ENCODE data around the gene ELF1. TPM values are rescaled to one million over a fixed set of nuclear protein-coding genes. Genes with fewer than 3 reads are reported as not detected.

Gene ELF1
- total and polyA plus RNA-seq, 7 donors = 7.3 to 28.6 (median 22.4) TPM

DNA sequence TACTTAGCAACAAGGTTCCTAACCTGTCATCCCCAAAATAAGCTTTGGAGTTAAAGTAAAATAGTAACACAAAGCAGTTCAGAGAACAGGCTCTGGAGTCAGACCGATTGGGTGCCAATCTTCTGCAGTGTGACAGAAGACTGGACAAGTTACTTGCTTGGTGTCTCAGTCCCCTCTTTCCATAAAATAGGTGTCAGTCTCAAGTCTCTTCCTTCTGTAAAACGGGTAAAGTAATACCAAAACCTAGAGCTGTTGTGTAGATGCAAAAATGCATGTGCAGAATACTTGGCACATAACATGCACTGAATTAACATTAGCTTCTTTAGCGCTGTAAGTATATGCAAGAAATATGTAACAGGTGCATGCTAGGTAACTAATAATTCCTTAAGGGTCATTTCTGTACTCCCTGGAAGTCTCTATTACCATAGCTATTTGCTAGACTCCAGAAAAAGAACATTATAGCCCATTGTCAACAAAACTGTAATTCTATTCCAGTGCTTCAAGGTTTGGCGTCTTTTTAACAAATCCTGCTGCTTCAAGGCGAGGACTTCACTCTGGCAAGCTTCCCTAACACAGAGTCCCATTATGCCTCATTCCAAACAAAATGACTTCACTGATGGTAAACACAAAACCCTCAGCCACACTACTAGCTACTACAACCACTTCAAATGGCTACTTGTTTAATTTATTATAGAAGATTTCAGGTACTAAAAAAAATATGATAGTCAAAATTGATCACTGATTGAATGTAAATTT is 32.8 kb downstream of the ELF1 start:
- Histone ChIP-seq H3K4me3 (peak overlapping the region; percentile 10), H3K27ac (peak overlapping the region; percentile 26), H3K4me1 (peaks cover 46% of the 10 kb centered on the region), H3K9me3 (no peaks in the 10 kb centered on the region), H3K27me3 (ENCODE audit: insufficient read depth in 3 of 3, low read length in 2 of 3) (no peaks in the 10 kb centered on the region), H3K36me3 (ENCODE audit: insufficient read depth in 1 of 2, low read depth in 1 of 2) (no peaks in the 10 kb centered on the region)
- ATAC-seq = peak in 1 of 4 donors; percentile 41
- DNase-seq = no peak
- intact Hi-C loops (cut with DNase I) = no loop called here
- TF ChIP-seq, protein P1, sequence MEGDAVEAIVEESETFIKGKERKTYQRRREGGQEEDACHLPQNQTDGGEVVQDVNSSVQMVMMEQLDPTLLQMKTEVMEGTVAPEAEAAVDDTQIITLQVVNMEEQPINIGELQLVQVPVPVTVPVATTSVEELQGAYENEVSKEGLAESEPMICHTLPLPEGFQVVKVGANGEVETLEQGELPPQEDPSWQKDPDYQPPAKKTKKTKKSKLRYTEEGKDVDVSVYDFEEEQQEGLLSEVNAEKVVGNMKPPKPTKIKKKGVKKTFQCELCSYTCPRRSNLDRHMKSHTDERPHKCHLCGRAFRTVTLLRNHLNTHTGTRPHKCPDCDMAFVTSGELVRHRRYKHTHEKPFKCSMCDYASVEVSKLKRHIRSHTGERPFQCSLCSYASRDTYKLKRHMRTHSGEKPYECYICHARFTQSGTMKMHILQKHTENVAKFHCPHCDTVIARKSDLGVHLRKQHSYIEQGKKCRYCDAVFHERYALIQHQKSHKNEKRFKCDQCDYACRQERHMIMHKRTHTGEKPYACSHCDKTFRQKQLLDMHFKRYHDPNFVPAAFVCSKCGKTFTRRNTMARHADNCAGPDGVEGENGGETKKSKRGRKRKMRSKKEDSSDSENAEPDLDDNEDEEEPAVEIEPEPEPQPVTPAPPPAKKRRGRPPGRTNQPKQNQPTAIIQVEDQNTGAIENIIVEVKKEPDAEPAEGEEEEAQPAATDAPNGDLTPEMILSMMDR (IDR thresholded peaks at IDR 0.05) = no peak
- WGBS, 3 donors = 11 to 21% (median 15%) methylated on average over 5 of the region's 5 CpGs

- ATAC-seq = peak in 1 of 4 donors; percentile 20
Measured at GRCh38 chr13:40985381-40986100, 33.6 kb downstream of the ELF1 start.

DNA sequence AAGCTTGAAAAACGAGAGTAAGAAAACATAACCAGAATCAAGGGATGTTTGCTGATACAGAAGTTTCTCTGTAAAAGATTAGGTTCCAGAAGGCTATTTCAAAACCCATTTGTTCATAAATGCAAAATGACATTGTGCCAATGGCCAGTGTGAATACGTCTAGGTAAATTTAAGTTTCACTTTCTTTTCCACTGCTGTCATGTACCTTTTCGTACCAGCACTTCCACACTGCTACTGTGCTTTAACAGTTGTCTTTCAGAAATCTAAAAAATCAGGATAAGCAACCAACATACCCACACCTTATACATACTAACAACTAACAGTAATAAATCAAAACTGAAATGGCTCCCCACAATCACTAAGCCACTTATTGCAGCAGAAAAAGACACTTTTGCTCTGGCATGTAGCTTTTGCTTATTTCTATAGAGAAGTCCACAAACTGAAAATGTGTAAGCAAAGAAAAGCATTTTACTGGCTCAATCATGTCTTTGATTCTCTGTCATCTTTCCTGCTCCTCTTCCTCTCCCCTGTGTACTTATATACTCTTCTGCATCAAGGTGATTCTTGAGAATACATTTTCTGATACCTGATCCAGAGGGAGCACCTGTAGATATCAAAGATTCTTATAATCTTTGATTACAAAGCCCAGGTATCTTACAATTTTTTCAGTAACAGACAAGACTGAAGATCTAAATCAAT is 34.3 kb downstream of the ELF1 start:
- H3K27ac ChIP-seq = peak overlapping the region; percentile 61
- peak overlapping the region; percentile 43 for H3K4me3 ChIP-seq

More at GRCh38 chr13:40985381-40986100, 33.6 kb downstream of the ELF1 start:
- intact Hi-C loops (cut with DNase I) = no loop called here
- no peak for DNase-seq
- Histone ChIP-seq H3K27ac (peak overlapping the region; percentile 61), H3K27me3 (ENCODE audit: insufficient read depth in 3 of 3, low read length in 2 of 3) (no peaks in the 10 kb centered on the region), H3K36me3 (ENCODE audit: insufficient read depth in 1 of 2, low read depth in 1 of 2) (no peaks in the 10 kb centered on the region), H3K4me3 (peak overlapping the region; percentile 43), H3K9me3 (no peaks in the 10 kb centered on the region), H3K4me1 (peaks cover 50% of the 10 kb centered on the region)
- TF ChIP-seq, protein P1 (IDR thresholded peaks at IDR 0.05) = no peak
- 59 to 77% (median 72%) methylated on average over 5 of the region's 5 CpGs for WGBS, 3 donors

More for the DNA sequence above, 34.3 kb downstream of the ELF1 start:
- H3K36me3 ChIP-seq (ENCODE audit: insufficient read depth in 1 of 2, low read depth in 1 of 2) = no peaks in the 10 kb centered on the region
- H3K27me3 ChIP-seq (ENCODE audit: insufficient read depth in 3 of 3, low read length in 2 of 3) = no peaks in the 10 kb centered on the region
- intact Hi-C loops (cut with DNase I) = no loop called here
- ATAC-seq (peak in 1 of 4 donors; percentile 23), DNase-seq (no peak)
- H3K4me1 ChIP-seq = peaks cover 53% of the 10 kb centered on the region
- WGBS, 3 donors = 37 to 59% (median 40%) methylated on average over 3 of the region's 3 CpGs
- H3K9me3 ChIP-seq = no peaks in the 10 kb centered on the region
- TF ChIP-seq, protein P1 (IDR thresholded peaks at IDR 0.05) = no peak

Data from psoas muscle (tissue), 8 donors.